NCI-H510A treated with DMSO at 0.1 percent for 48 hours (cell line): ENCODE data around the gene ANO10.
"Not testable (repeated sequence)": the region's sequence is repeated elsewhere in the genome, so short reads cannot be mapped to it uniquely, and the experiment has no call there.

Experiments
- DNase-seq: peaks from one replicate; lab custom pipeline; 2025; lab: John Stamatoyannopoulos, UW

The ANO10 gene

GRCh38 chr3:43581343-43581742 is 40.5 kb downstream of the ANO10 start:
- no peak for DNase-seq

- DNase-seq: peak; percentile 4
These were observed 41.6 kb downstream of the ANO10 start for GRCh38 chr3:43580181-43580580.

- DNase-seq: no peak
These were observed 48.2 kb downstream of the ANO10 start for GRCh38 chr3:43573576-43573975.

- DNase-seq: not testable (repeated sequence)
These were observed 56.0 kb downstream of the ANO10 start for GRCh38 chr3:43565661-43566341.

- no peak for DNase-seq
These were observed 61.9 kb downstream of the ANO10 start for GRCh38 chr3:43559961-43560360.

GRCh38 chr3:43558171-43558570 is 63.6 kb downstream of the ANO10 start:
- no peak for DNase-seq

- DNase-seq: no peak
These were observed 72.1 kb downstream of the ANO10 start for GRCh38 chr3:43549626-43550290.

GRCh38 chr3:43544277-43544676 is 77.5 kb downstream of the ANO10 start:
- DNase-seq: peak; percentile 35

GRCh38 chr3:43542328-43543043 is 79.3 kb downstream of the ANO10 start:
- DNase-seq: no peak

- DNase-seq: no peak
These were observed 81.2 kb downstream of the ANO10 start for GRCh38 chr3:43540624-43541023.

- DNase-seq: no peak
These were observed 82.5 kb downstream of the ANO10 start for GRCh38 chr3:43539321-43539720.

GRCh38 chr3:43537225-43537624 is 84.6 kb downstream of the ANO10 start:
- no peak for DNase-seq

GRCh38 chr3:43534675-43535074 is 87.1 kb downstream of the ANO10 start:
- DNase-seq: no peak

GRCh38 chr3:43533009-43533408 is 88.8 kb downstream of the ANO10 start:
- DNase-seq: no peak

GRCh38 chr3:43531835-43532234 is 90.0 kb downstream of the ANO10 start:
- DNase-seq: no peak

GRCh38 chr3:43528498-43529099 is 93.2 kb downstream of the ANO10 start:
- DNase-seq: no peak

GRCh38 chr3:43526956-43527355 is 94.9 kb downstream of the ANO10 start:
- no peak for DNase-seq

- DNase-seq: no peak
These were observed 95.7 kb downstream of the ANO10 start for GRCh38 chr3:43525941-43526607.

GRCh38 chr3:43525386-43525785 is 96.4 kb downstream of the ANO10 start:
- no peak for DNase-seq

GRCh38 chr3:43523454-43524053 is 98.3 kb downstream of the ANO10 start:
- no peak for DNase-seq

- DNase-seq: no peak
These were observed 99.0 kb downstream of the ANO10 start for GRCh38 chr3:43522727-43523362.
